ENCODE data around the gene XCL2.
"Not testable (repeated sequence)": the region's sequence is repeated elsewhere in the genome, so short reads cannot be mapped to it uniquely, and the experiment has no call there.

The XCL2 gene

GRCh38 chr1:168560370-168560769 lies 16.6 kb upstream of the XCL2 start:
- H3K4me3 ChIP-seq (ENCODE audit: low read depth, low read length), result no peak overlapping the region
- no peaks in the 10 kb centered on the region for H3K36me3 ChIP-seq (ENCODE audit: insufficient read depth, low read length)
- no peaks in the 10 kb centered on the region for H3K79me2 ChIP-seq (ENCODE audit: control insufficient read depth, insufficient read depth, low read length, unreplicated experiment)
- H3K27me3 ChIP-seq (ENCODE audit: insufficient read depth, low read length), result peaks cover 32% of the 10 kb centered on the region
- H2AFZ ChIP-seq (ENCODE audit: low read length, unreplicated experiment), result no peak overlapping the region
- H3K4me1 ChIP-seq (ENCODE audit: control insufficient read depth, insufficient read depth, low read length, unreplicated experiment), result peaks cover 7% of the 10 kb centered on the region
- H3K27ac ChIP-seq (ENCODE audit: low read depth, low read length), result no peak overlapping the region

- Histone ChIP-seq H3K36me3 (ENCODE audit: insufficient read depth, low read length) (no peaks in the 10 kb centered on the region), H3K27me3 (ENCODE audit: insufficient read depth, low read length) (peaks cover 9% of the 10 kb centered on the region; the same call in 1 of the 2 replicates), H3K79me2 (ENCODE audit: control insufficient read depth, insufficient read depth, low read length, unreplicated experiment) (no peaks in the 10 kb centered on the region), H2AFZ (ENCODE audit: low read length, unreplicated experiment) (no peak overlapping the region), H3K27ac (ENCODE audit: low read depth, low read length) (no peak overlapping the region), H3K4me1 (ENCODE audit: control insufficient read depth, insufficient read depth, low read length, unreplicated experiment) (peaks cover 7% of the 10 kb centered on the region), H3K4me3 (ENCODE audit: low read depth, low read length) (no peak overlapping the region)
Measured at GRCh38 chr1:168556647-168557046, 12.8 kb upstream of the XCL2 start.

GRCh38 chr1:168555508-168556046 lies 11.8 kb upstream of the XCL2 start:
- Histone ChIP-seq H3K27ac (ENCODE audit: low read depth, low read length) (no peak overlapping the region), H3K27me3 (ENCODE audit: insufficient read depth, low read length) (peaks cover 4% of the 10 kb centered on the region; the same call in 1 of the 2 replicates), H2AFZ (ENCODE audit: low read length, unreplicated experiment) (no peak overlapping the region), H3K79me2 (ENCODE audit: control insufficient read depth, insufficient read depth, low read length, unreplicated experiment) (no peaks in the 10 kb centered on the region), H3K4me3 (ENCODE audit: low read depth, low read length) (no peak overlapping the region), H3K36me3 (ENCODE audit: insufficient read depth, low read length) (no peaks in the 10 kb centered on the region), H3K4me1 (ENCODE audit: control insufficient read depth, insufficient read depth, low read length, unreplicated experiment) (peaks cover 7% of the 10 kb centered on the region)

GRCh38 chr1:168554603-168555483 lies 11.0 kb upstream of the XCL2 start:
- Histone ChIP-seq H3K4me1 (ENCODE audit: control insufficient read depth, insufficient read depth, low read length, unreplicated experiment) (peaks cover 7% of the 10 kb centered on the region), H2AFZ (ENCODE audit: low read length, unreplicated experiment) (no peak overlapping the region), H3K27me3 (ENCODE audit: insufficient read depth, low read length) (no peaks in the 10 kb centered on the region; the same call in 1 of the 2 replicates), H3K4me3 (ENCODE audit: low read depth, low read length) (no peak overlapping the region), H3K79me2 (ENCODE audit: control insufficient read depth, insufficient read depth, low read length, unreplicated experiment) (no peaks in the 10 kb centered on the region), H3K27ac (ENCODE audit: low read depth, low read length) (no peak overlapping the region), H3K36me3 (ENCODE audit: insufficient read depth, low read length) (no peaks in the 10 kb centered on the region)

- peaks cover 7% of the 10 kb centered on the region for H3K4me1 ChIP-seq (ENCODE audit: control insufficient read depth, insufficient read depth, low read length, unreplicated experiment)
- H3K36me3 ChIP-seq (ENCODE audit: insufficient read depth, low read length), result no peaks in the 10 kb centered on the region
- H3K79me2 ChIP-seq (ENCODE audit: control insufficient read depth, insufficient read depth, low read length, unreplicated experiment), result no peaks in the 10 kb centered on the region
- no peak overlapping the region for H3K27ac ChIP-seq (ENCODE audit: low read depth, low read length)
- no peaks in the 10 kb centered on the region; the same call in 1 of the 2 replicates for H3K27me3 ChIP-seq (ENCODE audit: insufficient read depth, low read length)
- no peak overlapping the region for H2AFZ ChIP-seq (ENCODE audit: low read length, unreplicated experiment)
- no peak overlapping the region for H3K4me3 ChIP-seq (ENCODE audit: low read depth, low read length)
Measured at GRCh38 chr1:168553680-168554553, 10.1 kb upstream of the XCL2 start.

- H2AFZ ChIP-seq (ENCODE audit: low read length, unreplicated experiment), result no peak overlapping the region
- peaks cover 7% of the 10 kb centered on the region for H3K4me1 ChIP-seq (ENCODE audit: control insufficient read depth, insufficient read depth, low read length, unreplicated experiment)
- no peaks in the 10 kb centered on the region; the same call in 1 of the 2 replicates for H3K27me3 ChIP-seq (ENCODE audit: insufficient read depth, low read length)
- H3K4me3 ChIP-seq (ENCODE audit: low read depth, low read length), result no peak overlapping the region
- H3K36me3 ChIP-seq (ENCODE audit: insufficient read depth, low read length), result no peaks in the 10 kb centered on the region
- no peak overlapping the region for H3K27ac ChIP-seq (ENCODE audit: low read depth, low read length)
- H3K79me2 ChIP-seq (ENCODE audit: control insufficient read depth, insufficient read depth, low read length, unreplicated experiment), result no peaks in the 10 kb centered on the region
Measured at GRCh38 chr1:168552961-168553360, 9.2 kb upstream of the XCL2 start.

- Histone ChIP-seq H3K27ac (ENCODE audit: low read depth, low read length) (no peak overlapping the region), H2AFZ (ENCODE audit: low read length, unreplicated experiment) (no peak overlapping the region), H3K36me3 (ENCODE audit: insufficient read depth, low read length) (no peaks in the 10 kb centered on the region)
Measured at GRCh38 chr1:168551688-168552087, 7.9 kb upstream of the XCL2 start.

GRCh38 chr1:168550971-168551370 lies 7.2 kb upstream of the XCL2 start:
- Histone ChIP-seq H3K4me1 (ENCODE audit: control insufficient read depth, insufficient read depth, low read length, unreplicated experiment) (no peaks in the 10 kb centered on the region), H3K4me3 (ENCODE audit: low read depth, low read length) (no peak overlapping the region), H2AFZ (ENCODE audit: low read length, unreplicated experiment) (no peak overlapping the region), H3K36me3 (ENCODE audit: insufficient read depth, low read length) (no peaks in the 10 kb centered on the region), H3K79me2 (ENCODE audit: control insufficient read depth, insufficient read depth, low read length, unreplicated experiment) (no peaks in the 10 kb centered on the region), H3K27ac (ENCODE audit: low read depth, low read length) (no peak overlapping the region), H3K27me3 (ENCODE audit: insufficient read depth, low read length) (no peaks in the 10 kb centered on the region; the same call in 1 of the 2 replicates)

More at GRCh38 chr1:168551688-168552087, 7.9 kb upstream of the XCL2 start:
- no peaks in the 10 kb centered on the region; the same call in 1 of the 2 replicates for H3K27me3 ChIP-seq (ENCODE audit: insufficient read depth, low read length)
- peaks cover under 1% of the 10 kb centered on the region for H3K4me1 ChIP-seq (ENCODE audit: control insufficient read depth, insufficient read depth, low read length, unreplicated experiment)
- no peaks in the 10 kb centered on the region for H3K79me2 ChIP-seq (ENCODE audit: control insufficient read depth, insufficient read depth, low read length, unreplicated experiment)
- no peak overlapping the region for H3K4me3 ChIP-seq (ENCODE audit: low read depth, low read length)

GRCh38 chr1:168546553-168546895 lies 2.7 kb upstream of the XCL2 start:
- not testable (repeated sequence) for H3K4me1 ChIP-seq (ENCODE audit: control insufficient read depth, insufficient read depth, low read length, unreplicated experiment); H3K4me3 ChIP-seq (ENCODE audit: low read depth, low read length); H2AFZ ChIP-seq (ENCODE audit: low read length, unreplicated experiment); H3K27ac ChIP-seq (ENCODE audit: low read depth, low read length); H3K79me2 ChIP-seq (ENCODE audit: control insufficient read depth, insufficient read depth, low read length, unreplicated experiment); H3K36me3 ChIP-seq (ENCODE audit: insufficient read depth, low read length); H3K27me3 ChIP-seq (ENCODE audit: insufficient read depth, low read length)

GRCh38 chr1:168545678-168546552 lies 2.1 kb upstream of the XCL2 start:
- not testable (repeated sequence) for H3K27ac ChIP-seq (ENCODE audit: low read depth, low read length); H2AFZ ChIP-seq (ENCODE audit: low read length, unreplicated experiment); H3K27me3 ChIP-seq (ENCODE audit: insufficient read depth, low read length); H3K4me1 ChIP-seq (ENCODE audit: control insufficient read depth, insufficient read depth, low read length, unreplicated experiment); H3K36me3 ChIP-seq (ENCODE audit: insufficient read depth, low read length); H3K4me3 ChIP-seq (ENCODE audit: low read depth, low read length); H3K79me2 ChIP-seq (ENCODE audit: control insufficient read depth, insufficient read depth, low read length, unreplicated experiment)

All from ACC112 (cell line).